ENCODE measurements around the gene TEKT1. TPM values are rescaled to one million over a fixed set of nuclear protein-coding genes. Genes with fewer than 3 reads are reported as not detected.

TEKT1 gene
- total and polyA plus RNA-seq, 4 donors: 0.15 TPM; not detected in 3

DNA sequence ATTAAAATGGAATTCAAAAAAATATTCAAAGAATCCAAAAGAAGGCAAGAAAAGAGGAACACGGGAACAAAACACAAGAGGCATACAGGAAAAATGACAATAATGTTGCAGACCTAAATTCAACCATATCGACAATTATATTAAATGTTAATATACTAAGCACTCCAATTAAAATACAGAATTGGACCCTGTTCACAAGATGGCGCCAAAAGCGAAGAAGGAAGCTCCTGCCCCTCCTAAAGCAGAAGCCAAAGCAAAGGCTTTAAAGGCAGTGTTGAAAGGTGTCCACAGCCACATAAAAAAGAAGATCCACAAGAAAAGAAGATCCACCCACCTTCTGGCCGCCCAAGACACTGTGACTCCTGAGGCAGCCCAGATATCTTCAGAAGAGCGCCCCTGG is 82.0 kb downstream of the TEKT1 start:
- TF ChIP-seq YY1 (IDR thresholded peaks at IDR 0.05) (no peak), RXRA (IDR thresholded peaks at IDR 0.05) (no peak), GABPA (IDR thresholded peaks at IDR 0.05 in 1 of 2, conservative IDR thresholded peaks at IDR 0.05 in 1 of 2) (no peak), RAD21 (IDR thresholded peaks at IDR 0.05) (peak; percentile 28 to 30), HNF4G (IDR thresholded peaks at IDR 0.05) (no peak)
- TF ChIP-seq, protein P1, sequence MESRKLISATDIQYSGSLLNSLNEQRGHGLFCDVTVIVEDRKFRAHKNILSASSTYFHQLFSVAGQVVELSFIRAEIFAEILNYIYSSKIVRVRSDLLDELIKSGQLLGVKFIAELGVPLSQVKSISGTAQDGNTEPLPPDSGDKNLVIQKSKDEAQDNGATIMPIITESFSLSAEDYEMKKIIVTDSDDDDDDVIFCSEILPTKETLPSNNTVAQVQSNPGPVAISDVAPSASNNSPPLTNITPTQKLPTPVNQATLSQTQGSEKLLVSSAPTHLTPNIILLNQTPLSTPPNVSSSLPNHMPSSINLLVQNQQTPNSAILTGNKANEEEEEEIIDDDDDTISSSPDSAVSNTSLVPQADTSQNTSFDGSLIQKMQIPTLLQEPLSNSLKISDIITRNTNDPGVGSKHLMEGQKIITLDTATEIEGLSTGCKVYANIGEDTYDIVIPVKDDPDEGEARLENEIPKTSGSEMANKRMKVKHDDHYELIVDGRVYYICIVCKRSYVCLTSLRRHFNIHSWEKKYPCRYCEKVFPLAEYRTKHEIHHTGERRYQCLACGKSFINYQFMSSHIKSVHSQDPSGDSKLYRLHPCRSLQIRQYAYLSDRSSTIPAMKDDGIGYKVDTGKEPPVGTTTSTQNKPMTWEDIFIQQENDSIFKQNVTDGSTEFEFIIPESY (IDR thresholded peaks at IDR 0.05): no peak
- TF ChIP-seq, protein P2, sequence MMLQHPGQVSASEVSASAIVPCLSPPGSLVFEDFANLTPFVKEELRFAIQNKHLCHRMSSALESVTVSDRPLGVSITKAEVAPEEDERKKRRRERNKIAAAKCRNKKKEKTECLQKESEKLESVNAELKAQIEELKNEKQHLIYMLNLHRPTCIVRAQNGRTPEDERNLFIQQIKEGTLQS (IDR thresholded peaks at IDR 0.05): no peak
- TF ChIP-seq, protein P3, sequence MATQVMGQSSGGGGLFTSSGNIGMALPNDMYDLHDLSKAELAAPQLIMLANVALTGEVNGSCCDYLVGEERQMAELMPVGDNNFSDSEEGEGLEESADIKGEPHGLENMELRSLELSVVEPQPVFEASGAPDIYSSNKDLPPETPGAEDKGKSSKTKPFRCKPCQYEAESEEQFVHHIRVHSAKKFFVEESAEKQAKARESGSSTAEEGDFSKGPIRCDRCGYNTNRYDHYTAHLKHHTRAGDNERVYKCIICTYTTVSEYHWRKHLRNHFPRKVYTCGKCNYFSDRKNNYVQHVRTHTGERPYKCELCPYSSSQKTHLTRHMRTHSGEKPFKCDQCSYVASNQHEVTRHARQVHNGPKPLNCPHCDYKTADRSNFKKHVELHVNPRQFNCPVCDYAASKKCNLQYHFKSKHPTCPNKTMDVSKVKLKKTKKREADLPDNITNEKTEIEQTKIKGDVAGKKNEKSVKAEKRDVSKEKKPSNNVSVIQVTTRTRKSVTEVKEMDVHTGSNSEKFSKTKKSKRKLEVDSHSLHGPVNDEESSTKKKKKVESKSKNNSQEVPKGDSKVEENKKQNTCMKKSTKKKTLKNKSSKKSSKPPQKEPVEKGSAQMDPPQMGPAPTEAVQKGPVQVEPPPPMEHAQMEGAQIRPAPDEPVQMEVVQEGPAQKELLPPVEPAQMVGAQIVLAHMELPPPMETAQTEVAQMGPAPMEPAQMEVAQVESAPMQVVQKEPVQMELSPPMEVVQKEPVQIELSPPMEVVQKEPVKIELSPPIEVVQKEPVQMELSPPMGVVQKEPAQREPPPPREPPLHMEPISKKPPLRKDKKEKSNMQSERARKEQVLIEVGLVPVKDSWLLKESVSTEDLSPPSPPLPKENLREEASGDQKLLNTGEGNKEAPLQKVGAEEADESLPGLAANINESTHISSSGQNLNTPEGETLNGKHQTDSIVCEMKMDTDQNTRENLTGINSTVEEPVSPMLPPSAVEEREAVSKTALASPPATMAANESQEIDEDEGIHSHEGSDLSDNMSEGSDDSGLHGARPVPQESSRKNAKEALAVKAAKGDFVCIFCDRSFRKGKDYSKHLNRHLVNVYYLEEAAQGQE (IDR thresholded peaks at IDR 0.05): no peak
- Histone ChIP-seq H3K27me3 (ENCODE audit: control insufficient read depth in 4 of 4, insufficient read depth in 4 of 4, low read length in 3 of 4) (no peaks in the 10 kb centered on the region), H3K9ac (ENCODE audit: low read depth in 1 of 2, low read length in 2 of 2) (no peak overlapping the region)

DNA sequence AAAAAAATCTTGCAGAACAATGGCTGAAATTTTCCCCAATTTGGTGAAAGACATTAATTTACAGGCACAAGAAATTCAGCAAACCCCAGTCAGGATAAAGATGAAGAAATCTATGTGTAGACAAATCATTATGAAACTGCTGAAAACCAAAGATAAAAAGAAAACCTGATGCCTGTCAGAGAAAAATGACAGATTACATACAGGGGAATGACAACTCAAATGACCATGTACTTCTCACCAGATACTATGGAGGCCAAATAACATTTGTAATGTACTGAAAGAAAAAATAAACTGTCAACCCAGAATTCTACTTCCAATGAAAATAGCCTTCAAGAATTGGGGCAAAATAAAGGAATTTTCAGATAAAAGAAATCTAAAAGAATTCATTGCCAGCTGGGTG is 82.9 kb downstream of the TEKT1 start:
- Histone ChIP-seq H3K9ac (ENCODE audit: low read depth in 1 of 2, low read length in 2 of 2) (no peak overlapping the region), H3K36me3 (ENCODE audit: control insufficient read depth in 4 of 4, insufficient read depth in 3 of 4, low read depth in 1 of 4, low read length in 3 of 4) (no peaks in the 10 kb centered on the region), H3K27me3 (ENCODE audit: control insufficient read depth in 4 of 4, insufficient read depth in 4 of 4, low read length in 3 of 4) (no peaks in the 10 kb centered on the region), H3K9me3 (ENCODE audit: control insufficient read depth in 4 of 4, low read length in 3 of 4) (no peaks in the 10 kb centered on the region), H3K27ac (ENCODE audit: low read depth in 1 of 2, low read length in 2 of 2) (no peak overlapping the region), H3K4me3 (ENCODE audit: low read depth in 1 of 3, low read length in 3 of 3) (no peak overlapping the region), H3K4me1 (ENCODE audit: control insufficient read depth in 4 of 4, insufficient read depth in 4 of 4, low read length in 3 of 4) (peaks cover 7 to 28% (median 17%) of the 10 kb centered on the region in 4 donors)
- DNase-seq (ENCODE audit: low spot score): no peak
- TF ChIP-seq NR2F2 (IDR thresholded peaks at IDR 0.05): no peak
- no peak for TF ChIP-seq SP1 (IDR thresholded peaks at IDR 0.05)
- no peak for TF ChIP-seq FOXA1 (IDR thresholded peaks at IDR 0.05)
- no peak for TF ChIP-seq GABPA (IDR thresholded peaks at IDR 0.05 in 1 of 2, conservative IDR thresholded peaks at IDR 0.05 in 1 of 2)
- TF ChIP-seq RAD21 (IDR thresholded peaks at IDR 0.05): no peak
- TF ChIP-seq, protein P4, sequence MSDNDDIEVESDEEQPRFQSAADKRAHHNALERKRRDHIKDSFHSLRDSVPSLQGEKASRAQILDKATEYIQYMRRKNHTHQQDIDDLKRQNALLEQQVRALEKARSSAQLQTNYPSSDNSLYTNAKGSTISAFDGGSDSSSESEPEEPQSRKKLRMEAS (IDR thresholded peaks at IDR 0.05): no peak
- TF ChIP-seq RXRA (IDR thresholded peaks at IDR 0.05): no peak
- TF ChIP-seq EGR1 (IDR thresholded peaks at IDR 0.05; ENCODE audit: low read depth in 2 of 2): no peak
- TF ChIP-seq HNF4G (IDR thresholded peaks at IDR 0.05): no peak
- TF ChIP-seq, protein P2 (IDR thresholded peaks at IDR 0.05): no peak
- TF ChIP-seq, protein P5, sequence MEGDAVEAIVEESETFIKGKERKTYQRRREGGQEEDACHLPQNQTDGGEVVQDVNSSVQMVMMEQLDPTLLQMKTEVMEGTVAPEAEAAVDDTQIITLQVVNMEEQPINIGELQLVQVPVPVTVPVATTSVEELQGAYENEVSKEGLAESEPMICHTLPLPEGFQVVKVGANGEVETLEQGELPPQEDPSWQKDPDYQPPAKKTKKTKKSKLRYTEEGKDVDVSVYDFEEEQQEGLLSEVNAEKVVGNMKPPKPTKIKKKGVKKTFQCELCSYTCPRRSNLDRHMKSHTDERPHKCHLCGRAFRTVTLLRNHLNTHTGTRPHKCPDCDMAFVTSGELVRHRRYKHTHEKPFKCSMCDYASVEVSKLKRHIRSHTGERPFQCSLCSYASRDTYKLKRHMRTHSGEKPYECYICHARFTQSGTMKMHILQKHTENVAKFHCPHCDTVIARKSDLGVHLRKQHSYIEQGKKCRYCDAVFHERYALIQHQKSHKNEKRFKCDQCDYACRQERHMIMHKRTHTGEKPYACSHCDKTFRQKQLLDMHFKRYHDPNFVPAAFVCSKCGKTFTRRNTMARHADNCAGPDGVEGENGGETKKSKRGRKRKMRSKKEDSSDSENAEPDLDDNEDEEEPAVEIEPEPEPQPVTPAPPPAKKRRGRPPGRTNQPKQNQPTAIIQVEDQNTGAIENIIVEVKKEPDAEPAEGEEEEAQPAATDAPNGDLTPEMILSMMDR (IDR thresholded peaks at IDR 0.05; ENCODE audit: low read depth, low read length, missing input control): no peak
- TF ChIP-seq HNF4A (conservative IDR thresholded peaks at IDR 0.05): no peak
- TF ChIP-seq TAF1 (conservative IDR thresholded peaks at IDR 0.05): no peak
- TF ChIP-seq, protein P3 (IDR thresholded peaks at IDR 0.05): no peak
- TF ChIP-seq, protein P1 (IDR thresholded peaks at IDR 0.05): no peak
- TF ChIP-seq FOXA2 (IDR thresholded peaks at IDR 0.05): no peak
- no peak for TF ChIP-seq JUND (IDR thresholded peaks at IDR 0.05)
- no peak for TF ChIP-seq YY1 (IDR thresholded peaks at IDR 0.05)

More for the DNA sequence above, 82.0 kb downstream of the TEKT1 start:
- WGBS: 93% methylated on average over 6 of the region's 6 CpGs
- Histone ChIP-seq H3K36me3 (ENCODE audit: control insufficient read depth in 4 of 4, insufficient read depth in 3 of 4, low read depth in 1 of 4, low read length in 3 of 4) (no peaks in the 10 kb centered on the region), H3K9me3 (ENCODE audit: control insufficient read depth in 4 of 4, low read length in 3 of 4) (no peaks in the 10 kb centered on the region), H3K27ac (ENCODE audit: low read depth in 1 of 2, low read length in 2 of 2) (no peak overlapping the region), H3K4me1 (ENCODE audit: control insufficient read depth in 4 of 4, insufficient read depth in 4 of 4, low read length in 3 of 4) (peaks cover 7 to 31% (median 19%) of the 10 kb centered on the region in 4 donors), H3K4me3 (ENCODE audit: low read depth in 1 of 3, low read length in 3 of 3) (no peak overlapping the region)
- DNase-seq (ENCODE audit: low spot score): no peak

Measured in liver (tissue), 9 donors.